ENCODE results near the gene MCTP1.

The MCTP1 gene

GRCh38 chr5:95284572-95285408, at the start of gene MCTP1:
Gene MCTP1, minus strand, starts transcription at chr5:95285094.
- DNase-seq: no peak

GRCh38 chr5:95332158-95332557, 47.3 kb upstream of the MCTP1 start:
- no peak for DNase-seq

GRCh38 chr5:95331358-95331757, 46.5 kb upstream of the MCTP1 start:
- DNase-seq: no peak

GRCh38 chr5:95327211-95327610, 42.3 kb upstream of the MCTP1 start:
- DNase-seq: no peak

- no peak for DNase-seq
These were observed 32.8 kb upstream of the MCTP1 start for GRCh38 chr5:95317687-95318086.

GRCh38 chr5:95317085-95317484, 32.2 kb upstream of the MCTP1 start:
- no peak for DNase-seq

GRCh38 chr5:95304711-95305110, 19.8 kb upstream of the MCTP1 start:
- DNase-seq: no peak

- DNase-seq: no peak
These were observed 13.8 kb upstream of the MCTP1 start for GRCh38 chr5:95298651-95299050.

- no peak for DNase-seq
These were observed 11.4 kb upstream of the MCTP1 start for GRCh38 chr5:95296291-95296690.

- DNase-seq: no peak
These were observed 488 bp upstream of the MCTP1 start for GRCh38 chr5:95285409-95285755.

GRCh38 chr5:95283761-95284571, 928 bp downstream of the MCTP1 start:
- DNase-seq: no peak

GRCh38 chr5:95283022-95283615, 1.8 kb downstream of the MCTP1 start:
- DNase-seq: no peak

GRCh38 chr5:95281226-95281625, 3.7 kb downstream of the MCTP1 start:
- no peak for DNase-seq

GRCh38 chr5:95280401-95281095, 4.3 kb downstream of the MCTP1 start:
- no peak for DNase-seq

- DNase-seq: no peak
These were observed 10.9 kb downstream of the MCTP1 start for GRCh38 chr5:95274011-95274410.

GRCh38 chr5:95272316-95272929, 12.5 kb downstream of the MCTP1 start:
- no peak for DNase-seq

- no peak for DNase-seq
These were observed 21.8 kb downstream of the MCTP1 start for GRCh38 chr5:95262933-95263660.

GRCh38 chr5:95261437-95262175, 23.3 kb downstream of the MCTP1 start:
- DNase-seq: no peak

GRCh38 chr5:95256991-95257390, 27.9 kb downstream of the MCTP1 start:
- no peak for DNase-seq

GRCh38 chr5:95256446-95256845, 28.4 kb downstream of the MCTP1 start:
- DNase-seq: no peak

- no peak for DNase-seq
These were observed 32.1 kb downstream of the MCTP1 start for GRCh38 chr5:95252801-95253200.
